ENCODE data around the gene RAB6A. TPM values are rescaled to one million over a fixed set of nuclear protein-coding genes. Genes with fewer than 3 reads are reported as not detected.

The RAB6A gene
- total RNA-seq, 2 donors from 2014 or later: 179 to 247 TPM

DNA sequence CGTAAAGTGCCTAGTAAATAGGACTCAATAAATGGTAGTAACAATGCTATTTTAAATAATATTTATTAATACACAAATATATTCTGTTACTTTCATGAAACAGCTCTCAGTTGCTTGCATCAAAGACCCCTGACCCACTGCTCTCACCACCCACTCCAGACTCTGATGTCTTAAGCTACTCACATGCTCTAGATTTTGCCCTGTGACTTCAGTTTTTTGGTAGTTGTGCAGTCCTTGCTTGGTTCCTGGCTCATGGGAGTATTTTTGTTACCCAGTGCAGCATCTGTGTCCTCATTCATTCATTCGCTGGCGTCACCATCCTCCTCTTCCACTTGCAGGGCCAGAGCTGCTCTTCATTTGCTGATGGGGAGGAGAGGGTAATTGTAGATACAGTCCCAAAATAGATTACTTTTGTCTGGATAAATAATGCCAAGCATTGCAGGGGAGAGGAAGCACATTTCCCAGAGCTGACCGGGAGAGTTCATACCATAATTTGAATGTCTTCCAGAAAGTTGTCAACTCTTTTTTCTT, 39.5 kb upstream of the RAB6A start:
- H3K4me3 ChIP-seq: no peak overlapping the region
- TF ChIP-seq, protein P1, sequence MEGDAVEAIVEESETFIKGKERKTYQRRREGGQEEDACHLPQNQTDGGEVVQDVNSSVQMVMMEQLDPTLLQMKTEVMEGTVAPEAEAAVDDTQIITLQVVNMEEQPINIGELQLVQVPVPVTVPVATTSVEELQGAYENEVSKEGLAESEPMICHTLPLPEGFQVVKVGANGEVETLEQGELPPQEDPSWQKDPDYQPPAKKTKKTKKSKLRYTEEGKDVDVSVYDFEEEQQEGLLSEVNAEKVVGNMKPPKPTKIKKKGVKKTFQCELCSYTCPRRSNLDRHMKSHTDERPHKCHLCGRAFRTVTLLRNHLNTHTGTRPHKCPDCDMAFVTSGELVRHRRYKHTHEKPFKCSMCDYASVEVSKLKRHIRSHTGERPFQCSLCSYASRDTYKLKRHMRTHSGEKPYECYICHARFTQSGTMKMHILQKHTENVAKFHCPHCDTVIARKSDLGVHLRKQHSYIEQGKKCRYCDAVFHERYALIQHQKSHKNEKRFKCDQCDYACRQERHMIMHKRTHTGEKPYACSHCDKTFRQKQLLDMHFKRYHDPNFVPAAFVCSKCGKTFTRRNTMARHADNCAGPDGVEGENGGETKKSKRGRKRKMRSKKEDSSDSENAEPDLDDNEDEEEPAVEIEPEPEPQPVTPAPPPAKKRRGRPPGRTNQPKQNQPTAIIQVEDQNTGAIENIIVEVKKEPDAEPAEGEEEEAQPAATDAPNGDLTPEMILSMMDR (IDR thresholded peaks at IDR 0.05): no peak
- peaks cover 0 to 3% of the 10 kb centered on the region in 2 donors for H3K4me1 ChIP-seq (ENCODE audit: control insufficient read depth in 1 of 2, low read depth in 2 of 2)
- ATAC-seq (ENCODE audit: insufficient number of reproducible peaks, low FRiP score, low read depth): no peak
- H3K27me3 ChIP-seq (replicated peaks; ENCODE audit: insufficient read depth): no peaks in the 10 kb centered on the region
- no peak for DNase-seq (ENCODE audit: low spot score)
- H3K9me3 ChIP-seq: no peaks in the 10 kb centered on the region
- no peaks in the 10 kb centered on the region for H3K36me3 ChIP-seq
- no peak overlapping the region for H3K27ac ChIP-seq

DNA sequence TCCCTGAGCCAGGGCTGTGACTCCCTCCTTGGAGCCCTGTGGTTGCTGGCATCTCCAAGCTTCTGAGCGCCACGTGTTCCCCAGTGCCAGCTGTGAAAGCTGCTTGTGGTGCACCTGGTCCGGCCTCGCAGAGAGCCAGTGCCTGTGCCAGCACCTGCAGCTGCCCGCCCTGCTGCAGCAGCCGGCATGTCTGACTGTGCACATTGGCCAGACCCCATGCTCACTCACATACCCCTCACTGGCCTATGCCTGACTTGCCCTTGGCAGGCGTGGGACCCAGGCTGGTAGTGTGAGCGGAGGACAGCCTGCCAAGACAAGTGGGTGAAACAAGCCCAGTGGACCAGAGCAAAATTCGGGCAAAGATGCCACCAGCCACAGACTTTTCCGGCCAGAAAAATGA, 36.6 kb upstream of the RAB6A start:
- H3K9me3 ChIP-seq: no peaks in the 10 kb centered on the region
- peaks cover 0 to 3% of the 10 kb centered on the region in 2 donors for H3K4me1 ChIP-seq (ENCODE audit: control insufficient read depth in 1 of 2, low read depth in 2 of 2)
- no peak for DNase-seq (ENCODE audit: low spot score)
- no peaks in the 10 kb centered on the region for H3K27me3 ChIP-seq (replicated peaks; ENCODE audit: insufficient read depth)
- no peak overlapping the region for H3K4me3 ChIP-seq
- no peaks in the 10 kb centered on the region for H3K36me3 ChIP-seq
- ATAC-seq (ENCODE audit: insufficient number of reproducible peaks, low FRiP score, low read depth): no peak
- TF ChIP-seq, protein P1 (IDR thresholded peaks at IDR 0.05): no peak
- no peak overlapping the region for H3K27ac ChIP-seq

DNA sequence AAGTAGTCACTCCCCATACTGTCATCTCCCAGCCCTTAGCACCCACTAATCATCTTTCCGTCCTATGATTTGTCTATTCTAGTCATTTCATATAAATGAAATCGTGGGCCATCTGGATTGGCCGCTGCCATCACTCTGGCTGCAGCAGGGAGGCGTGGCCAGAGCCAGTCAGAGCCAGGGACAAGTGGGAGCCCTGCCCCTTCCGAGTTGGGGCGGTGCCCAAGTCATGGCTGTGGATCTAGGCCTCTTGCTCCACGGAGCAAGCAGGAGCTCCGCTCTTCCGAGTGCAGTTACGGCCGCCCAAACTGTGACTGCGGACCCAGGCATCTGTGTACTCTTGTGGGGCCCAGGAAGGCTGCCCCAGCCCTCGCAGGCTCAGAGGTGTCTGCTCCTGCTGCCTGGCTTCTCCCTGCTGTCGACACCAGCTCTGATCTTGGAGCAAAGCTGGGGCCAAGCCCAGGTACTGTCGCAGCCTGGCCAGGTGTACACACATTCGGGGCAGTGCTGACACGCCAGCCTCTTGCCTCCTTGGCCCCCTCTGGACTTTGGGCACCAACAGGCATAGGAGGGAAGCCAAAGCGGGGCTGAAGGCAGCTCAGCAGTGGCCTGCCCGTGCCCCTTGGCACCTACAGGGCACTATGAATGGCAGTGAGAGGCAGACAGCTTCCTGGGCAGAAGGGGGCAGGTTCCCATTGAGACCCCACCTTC, 35.2 kb upstream of the RAB6A start:
- H3K4me1 ChIP-seq (ENCODE audit: control insufficient read depth in 1 of 2, low read depth in 2 of 2): peaks cover 0 to 3% of the 10 kb centered on the region in 2 donors
- ATAC-seq (ENCODE audit: insufficient number of reproducible peaks, low FRiP score, low read depth) (no peak), DNase-seq (ENCODE audit: low spot score) (no peak)
- H3K4me3 ChIP-seq: no peak overlapping the region
- H3K9me3 ChIP-seq: no peaks in the 10 kb centered on the region
- no peak overlapping the region for H3K27ac ChIP-seq
- TF ChIP-seq, protein P1 (IDR thresholded peaks at IDR 0.05): no peak
- H3K27me3 ChIP-seq (replicated peaks; ENCODE audit: insufficient read depth): no peaks in the 10 kb centered on the region
- H3K36me3 ChIP-seq: no peaks in the 10 kb centered on the region

DNA sequence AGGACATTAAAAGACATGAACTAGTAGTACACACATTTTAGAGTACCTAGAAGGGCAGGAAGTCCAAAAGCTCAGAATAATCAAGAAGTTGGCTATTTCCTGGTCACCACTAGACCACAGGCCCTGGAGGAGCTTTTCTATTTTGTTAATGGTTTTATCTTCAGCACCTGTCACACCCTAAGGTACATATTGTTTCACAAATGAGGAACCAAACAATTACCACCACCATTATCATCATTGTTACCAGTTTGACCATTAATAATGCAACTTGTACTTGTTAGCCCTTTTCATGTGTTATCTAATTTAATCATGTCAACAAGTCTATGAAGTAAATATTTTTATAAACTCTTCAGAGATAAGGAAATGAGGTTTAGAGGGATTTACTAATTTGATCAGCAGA, 31.7 kb upstream of the RAB6A start:
- no peaks in the 10 kb centered on the region for H3K9me3 ChIP-seq

DNA sequence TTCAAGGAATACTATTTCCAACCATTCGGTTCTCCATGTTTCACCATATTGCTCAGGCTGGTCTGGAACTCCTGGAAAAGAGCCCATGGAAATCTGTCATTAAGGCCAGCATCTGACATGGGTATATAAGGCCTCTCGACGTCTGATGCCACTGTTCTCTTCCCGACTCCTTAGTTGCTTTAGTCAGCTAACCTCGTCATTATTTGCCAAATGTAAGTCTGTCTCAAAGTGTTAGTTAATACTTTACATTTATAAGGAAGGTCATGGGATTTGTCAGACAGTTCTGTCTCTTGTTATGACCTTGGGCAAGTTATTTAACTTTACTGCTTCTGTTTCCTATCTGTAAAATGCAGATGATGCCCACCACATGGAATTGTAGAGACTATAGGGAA, 28.4 kb upstream of the RAB6A start:
- no peak for DNase-seq (ENCODE audit: low spot score)
- Histone ChIP-seq H3K9me3 (no peaks in the 10 kb centered on the region), H3K4me1 (ENCODE audit: control insufficient read depth in 1 of 2, low read depth in 2 of 2) (peaks cover 4 to 13% of the 10 kb centered on the region in 2 donors), H3K27ac (peak overlapping the region in 1 of 2 donors; percentile 14), H3K27me3 (replicated peaks; ENCODE audit: insufficient read depth) (no peaks in the 10 kb centered on the region), H3K36me3 (no peaks in the 10 kb centered on the region), H3K4me3 (no peak overlapping the region)
- TF ChIP-seq, protein P1 (IDR thresholded peaks at IDR 0.05): no peak
- no peak for ATAC-seq (ENCODE audit: insufficient number of reproducible peaks, low FRiP score, low read depth)

More for the DNA sequence above, 31.7 kb upstream of the RAB6A start:
- no peak overlapping the region for H3K27ac ChIP-seq
- H3K36me3 ChIP-seq: no peaks in the 10 kb centered on the region
- H3K4me1 ChIP-seq (ENCODE audit: control insufficient read depth in 1 of 2, low read depth in 2 of 2): peaks cover 0 to 7% of the 10 kb centered on the region in 2 donors
- no peaks in the 10 kb centered on the region for H3K27me3 ChIP-seq (replicated peaks; ENCODE audit: insufficient read depth)
- TF ChIP-seq, protein P1 (IDR thresholded peaks at IDR 0.05): no peak
- no peak for ATAC-seq (ENCODE audit: insufficient number of reproducible peaks, low FRiP score, low read depth)
- H3K4me3 ChIP-seq: no peak overlapping the region
- DNase-seq (ENCODE audit: low spot score): no peak
